ENCODE results near the gene TTC34.

GRCh38 chr1:2835650-2836159 lies 34.2 kb upstream of the TTC34 start:
- TF ChIP-seq CTCF (IDR thresholded peaks at IDR 0.05) (no peak), POLR2A (IDR thresholded peaks at IDR 0.05) (no peak)
